Activated T-cell treated with anti-CD3 and anti-CD28 coated beads for 48 hours (primary cell): ENCODE measurements around the gene LRRC41.
"Not testable (repeated sequence)": the region's sequence is repeated elsewhere in the genome, so short reads cannot be mapped to it uniquely, and the experiment has no call there.

Source experiments
- DNase-seq: peaks from one replicate; pipeline ENCODE4 v3.0.0-alpha.2; 2020; ENCODE audit warnings: low read depth

The LRRC41 gene

GRCh38 chr1:46322191-46322590 is 18.8 kb upstream of the LRRC41 start:
- not testable (repeated sequence) for DNase-seq

- not testable (repeated sequence) for DNase-seq
Observed at GRCh38 chr1:46319960-46320914, 16.8 kb upstream of the LRRC41 start.

GRCh38 chr1:46319301-46319700 is 15.9 kb upstream of the LRRC41 start:
- not testable (repeated sequence) for DNase-seq

- no peak for DNase-seq
Observed at GRCh38 chr1:46317323-46317722, 13.9 kb upstream of the LRRC41 start.

- no peak for DNase-seq
Observed at GRCh38 chr1:46315669-46316403, 12.4 kb upstream of the LRRC41 start.

GRCh38 chr1:46310321-46310720 is 6.9 kb upstream of the LRRC41 start:
- DNase-seq: no peak

GRCh38 chr1:46309401-46310159 is 6.2 kb upstream of the LRRC41 start:
- no peak for DNase-seq

GRCh38 chr1:46306159-46306530 is 2.7 kb upstream of the LRRC41 start:
- no peak for DNase-seq

GRCh38 chr1:46303872-46304326 is 483 bp upstream of the LRRC41 start:
- no peak for DNase-seq

GRCh38 chr1:46302641-46303037 is 777 bp downstream of the LRRC41 start:
- peak; percentile 26 for DNase-seq

- DNase-seq: peak; percentile 50
Observed at GRCh38 chr1:46301808-46302640, 1.4 kb downstream of the LRRC41 start.

GRCh38 chr1:46301406-46301807 is 2.0 kb downstream of the LRRC41 start:
- DNase-seq: no peak

- no peak for DNase-seq
Observed at GRCh38 chr1:46300673-46301405, 2.6 kb downstream of the LRRC41 start.

- no peak for DNase-seq
Observed at GRCh38 chr1:46298387-46298786, 5.0 kb downstream of the LRRC41 start.

- no peak for DNase-seq
Observed at GRCh38 chr1:46295306-46295705, 8.1 kb downstream of the LRRC41 start.

- no peak for DNase-seq
Observed at GRCh38 chr1:46289976-46290375, 13.4 kb downstream of the LRRC41 start.

GRCh38 chr1:46289134-46289494 is 14.3 kb downstream of the LRRC41 start:
- no peak for DNase-seq

GRCh38 chr1:46288485-46289133 is 14.8 kb downstream of the LRRC41 start:
- no peak for DNase-seq

- DNase-seq: peak; percentile 27
Observed at GRCh38 chr1:46285730-46286477, 17.5 kb downstream of the LRRC41 start.
